NB4 (cell line): ENCODE results near the gene PEMT.

Experiments used
- CTCF ChIP-seq: IDR thresholded peaks from one replicate; pipeline ENCODE4 v1.5.1; 2012; ENCODE audit warnings: low read depth, low read length
- MAX ChIP-seq: IDR thresholded peaks from 2 replicates; pipeline ENCODE4 v1.6.1; 2011; ENCODE audit warnings: low read depth, low read length
- POLR2A ChIP-seq: IDR thresholded peaks from 2 replicates; pipeline ENCODE4 v1.6.1; 2011; ENCODE audit warnings: mild to moderate bottlenecking; ENCODE audit not compliant: insufficient read length; ENCODE audit errors: extremely low read depth

- TF ChIP-seq CTCF (no peak), POLR2A (no peak), MAX (no peak)
Measured at GRCh38 chr17:17551361-17551760, 40.1 kb downstream of the PEMT start.
